H7 (cell line): ENCODE results near the gene ZMYM4. TPM values are rescaled to one million over a fixed set of nuclear protein-coding genes. Genes with fewer than 3 reads are reported as not detected.
A peak's percentile ranks its signal among the peaks of the same experiment; 100 is the strongest.

ENCODE experiments used
- DNase-seq: peaks from one replicate; pipeline ENCODE4 v3.0.0; 2012
- H3K27me3 ChIP-seq: 2 replicates; pipeline ENCODE4 v1.6.0; 2011; ENCODE audit warnings: mild to moderate bottlenecking, low read length; ENCODE audit not compliant: control insufficient read depth, insufficient read depth
- H3K36me3 ChIP-seq: replicated peaks from 2 replicates; pipeline ENCODE4 v1.5.1; 2011; ENCODE audit warnings: low read length; ENCODE audit not compliant: control insufficient read depth, insufficient read depth
- H3K4me3 ChIP-seq: 2 replicates; pipeline ENCODE4 v1.5.1; 2011; ENCODE audit warnings: low read depth, mild to moderate bottlenecking, control low read depth, low read length, moderate library complexity; ENCODE audit not compliant: insufficient read depth
- total RNA-seq: library from RNA; depleted of rRNA; stranded (reverse); fragments of >200 nt; shearing (Covaris generic); gene quantifications from 2 replicates; pipeline ENCODE4 v1.2.3, GENCODE V29; 2014

ZMYM4 gene
- total RNA-seq, 1 experiment from 2014 or later, result 64.1 TPM

GRCh38 chr1:35264035-35264434 lies 4.5 kb upstream of the ZMYM4 start:
- Histone ChIP-seq H3K4me3 (no peak overlapping the region), H3K36me3 (no peaks in the 10 kb centered on the region)
- DNase-seq, result no peak

GRCh38 chr1:35264871-35265270 lies 3.6 kb upstream of the ZMYM4 start:
- DNase-seq, result no peak
- no peak overlapping the region for H3K4me3 ChIP-seq
- H3K27me3 ChIP-seq, result no peaks in the 10 kb centered on the region
- no peaks in the 10 kb centered on the region for H3K36me3 ChIP-seq

More at GRCh38 chr1:35264035-35264434, 4.5 kb upstream of the ZMYM4 start:
- no peaks in the 10 kb centered on the region for H3K27me3 ChIP-seq

- DNase-seq, result no peak
- H3K27me3 ChIP-seq, result no peaks in the 10 kb centered on the region
- no peaks in the 10 kb centered on the region for H3K36me3 ChIP-seq
- H3K4me3 ChIP-seq, result no peak overlapping the region
Measured at GRCh38 chr1:35266306-35266705, 2.2 kb upstream of the ZMYM4 start.

DNA sequence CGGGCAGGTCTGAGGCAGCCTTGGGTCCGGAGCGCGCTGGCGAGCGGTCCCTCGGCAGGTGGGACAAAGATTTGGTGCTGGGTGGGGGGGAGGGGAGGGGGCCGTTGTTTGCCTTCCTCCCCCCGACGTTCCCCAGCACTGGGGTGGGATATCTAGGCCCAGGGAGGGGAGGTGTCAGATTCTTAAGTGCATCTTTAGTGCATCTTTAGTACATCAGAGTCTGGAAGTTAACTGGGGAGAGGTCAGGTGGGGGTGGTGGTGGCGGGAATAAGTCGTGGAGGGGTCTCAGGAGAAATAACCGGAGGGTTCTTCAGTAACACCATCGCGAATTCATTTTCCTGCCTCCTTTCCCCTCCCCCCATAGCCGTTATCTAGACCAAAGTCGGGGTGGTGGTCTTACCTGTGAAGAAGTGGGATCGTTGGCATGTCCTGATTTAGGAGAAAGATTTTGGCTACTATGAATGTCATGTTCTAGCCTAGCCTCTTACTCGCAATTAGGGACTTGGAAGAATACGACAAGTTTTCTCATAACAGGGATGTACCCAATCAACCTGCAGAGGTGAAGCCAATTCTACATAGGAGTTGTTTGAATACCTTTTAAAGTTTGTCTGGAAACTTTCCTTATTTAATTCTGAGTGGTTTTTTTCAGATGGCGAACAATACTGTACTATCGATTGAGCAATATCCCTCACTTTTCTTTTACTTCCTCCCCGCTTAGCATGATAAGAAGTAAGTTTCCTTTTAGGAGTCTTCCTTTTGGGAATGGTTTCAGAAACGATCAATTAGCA lies 886 bp downstream of the ZMYM4 start:
- DNase-seq, result no peak
- H3K36me3 ChIP-seq, result no peaks in the 10 kb centered on the region
- H3K4me3 ChIP-seq, result peak overlapping the region; percentile 72
- no peaks in the 10 kb centered on the region for H3K27me3 ChIP-seq

- H3K27me3 ChIP-seq, result no peaks in the 10 kb centered on the region
- H3K4me3 ChIP-seq, result peak overlapping the region; percentile 72
- no peak for DNase-seq
- H3K36me3 ChIP-seq, result no peaks in the 10 kb centered on the region
Measured at GRCh38 chr1:35269989-35270289, 1.4 kb downstream of the ZMYM4 start.

- DNase-seq, result no peak
- Histone ChIP-seq H3K27me3 (no peaks in the 10 kb centered on the region), H3K36me3 (no peaks in the 10 kb centered on the region), H3K4me3 (no peak overlapping the region)
Measured at GRCh38 chr1:35270836-35271235, 2.3 kb downstream of the ZMYM4 start.

DNA sequence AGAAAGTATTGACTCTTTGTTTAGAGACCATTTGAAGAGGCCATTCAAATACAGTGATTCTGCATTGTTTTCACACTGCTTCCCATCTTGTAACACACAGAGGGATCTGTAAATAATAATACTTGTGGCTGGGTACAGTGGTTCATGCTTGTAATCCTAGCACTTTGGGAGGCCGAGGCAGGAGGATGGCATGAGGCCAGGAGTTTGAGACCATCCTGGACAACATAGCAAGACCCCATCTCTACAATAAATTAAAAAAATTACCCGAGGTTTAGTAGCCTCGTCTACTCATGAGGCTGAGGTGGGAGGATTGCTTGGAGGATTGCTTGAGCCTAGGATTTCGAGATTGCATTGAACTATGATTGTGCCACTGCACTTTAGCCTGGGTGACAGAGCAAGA lies 5.7 kb downstream of the ZMYM4 start:
- Histone ChIP-seq H3K4me3 (no peak overlapping the region), H3K27me3 (no peaks in the 10 kb centered on the region), H3K36me3 (peaks cover 2% of the 10 kb centered on the region)
- DNase-seq, result no peak

- Histone ChIP-seq H3K27me3 (no peaks in the 10 kb centered on the region), H3K4me3 (no peak overlapping the region), H3K36me3 (peaks cover 2% of the 10 kb centered on the region)
- no peak for DNase-seq
Measured at GRCh38 chr1:35278886-35279554, 10.5 kb downstream of the ZMYM4 start.

GRCh38 chr1:35279555-35279904 lies 11.0 kb downstream of the ZMYM4 start:
- H3K36me3 ChIP-seq, result peaks cover 2% of the 10 kb centered on the region
- no peak for DNase-seq

GRCh38 chr1:35280006-35280405 lies 11.5 kb downstream of the ZMYM4 start:
- H3K36me3 ChIP-seq, result peaks cover 2% of the 10 kb centered on the region
- no peak overlapping the region for H3K4me3 ChIP-seq
- no peak for DNase-seq
- H3K27me3 ChIP-seq, result no peaks in the 10 kb centered on the region

More at GRCh38 chr1:35279555-35279904, 11.0 kb downstream of the ZMYM4 start:
- no peak overlapping the region for H3K4me3 ChIP-seq
- H3K27me3 ChIP-seq, result no peaks in the 10 kb centered on the region

- no peak for DNase-seq
- Histone ChIP-seq H3K27me3 (no peaks in the 10 kb centered on the region), H3K4me3 (no peak overlapping the region), H3K36me3 (peaks cover 2% of the 10 kb centered on the region)
Measured at GRCh38 chr1:35281565-35281964, 13.1 kb downstream of the ZMYM4 start.

GRCh38 chr1:35282172-35282571 lies 13.7 kb downstream of the ZMYM4 start:
- DNase-seq, result no peak
- peaks cover 2% of the 10 kb centered on the region for H3K36me3 ChIP-seq
- no peak overlapping the region for H3K4me3 ChIP-seq
- H3K27me3 ChIP-seq, result no peaks in the 10 kb centered on the region

- Histone ChIP-seq H3K4me3 (no peak overlapping the region), H3K27me3 (no peaks in the 10 kb centered on the region), H3K36me3 (no peaks in the 10 kb centered on the region; the same call in 1 of the 2 replicates)
- no peak for DNase-seq
Measured at GRCh38 chr1:35284852-35285251, 16.3 kb downstream of the ZMYM4 start.

GRCh38 chr1:35285771-35286606 lies 17.5 kb downstream of the ZMYM4 start:
- no peaks in the 10 kb centered on the region for H3K36me3 ChIP-seq
- H3K27me3 ChIP-seq, result no peaks in the 10 kb centered on the region

More at GRCh38 chr1:35285771-35286606, 17.5 kb downstream of the ZMYM4 start:
- no peak overlapping the region for H3K4me3 ChIP-seq
- no peak for DNase-seq
